ENCODE results near the gene CASP9.

- no peak for TF ChIP-seq CHD4 (IDR thresholded peaks at IDR 0.05)
- no peak for TF ChIP-seq TAF1 (IDR thresholded peaks at IDR 0.05; ENCODE audit: borderline replicate concordance, low read depth, low read length)
- TF ChIP-seq CTCF (IDR thresholded peaks at IDR 0.05 in 2 of 3, conservative IDR thresholded peaks at IDR 0.05 in 1 of 3; ENCODE audit: control insufficient read depth in 2 of 3, extremely low read depth in 1 of 3, insufficient read depth in 1 of 3, low read depth in 3 of 3, low read length in 3 of 3), result no peak
- TF ChIP-seq EP300 (IDR thresholded peaks at IDR 0.05; ENCODE audit: borderline replicate concordance in 1 of 2, control insufficient read depth in 1 of 2, low read depth in 2 of 2, low read length in 2 of 2), result no peak
- TF ChIP-seq ETV6 (conservative IDR thresholded peaks at IDR 0.05 in 1 of 2, IDR thresholded peaks at IDR 0.05 in 1 of 2; ENCODE audit: borderline replicate concordance in 1 of 2, low read depth in 1 of 2), result no peak
- TF ChIP-seq ZNF592 (IDR thresholded peaks at IDR 0.05), result no peak
- no peak for TF ChIP-seq SIN3A (IDR thresholded peaks at IDR 0.05; ENCODE audit: low read depth, low read length)
- no peak for TF ChIP-seq MXI1 (IDR thresholded peaks at IDR 0.05; ENCODE audit: low read depth, low read length)
- no peak for TF ChIP-seq PBX3 (IDR thresholded peaks at IDR 0.05; ENCODE audit: insufficient replicate concordance, low read depth, low read length)
- TF ChIP-seq SREBF2 (IDR thresholded peaks at IDR 0.05; ENCODE audit: low read length), result no peak
- TF ChIP-seq REST (IDR thresholded peaks at IDR 0.05; ENCODE audit: low read depth, low read length), result no peak
- no peak for TF ChIP-seq KAT2A (conservative IDR thresholded peaks at IDR 0.05; ENCODE audit: control insufficient read depth, low read depth, low read length)
- TF ChIP-seq CHD2 (IDR thresholded peaks at IDR 0.05; ENCODE audit: borderline replicate concordance, low read depth, low read length), result no peak
Measured at GRCh38 chr1:15456313-15456954, 67.6 kb downstream of the CASP9 start, which contains the start of gene CELA2A.

Measured in GM12878 (cell line).